GOT3 (cell line): ENCODE data around the gene MX2.
A peak's percentile ranks its signal among the peaks of the same experiment; 100 is the strongest.
"Not testable (repeated sequence)": the region's sequence is repeated elsewhere in the genome, so short reads cannot be mapped to it uniquely, and the experiment has no call there.

ENCODE experiments used
- DNase-seq: peaks from one replicate; lab custom pipeline; 2025; ENCODE audit warnings: mixed read lengths; lab: John Stamatoyannopoulos, UW

Gene MX2

DNA sequence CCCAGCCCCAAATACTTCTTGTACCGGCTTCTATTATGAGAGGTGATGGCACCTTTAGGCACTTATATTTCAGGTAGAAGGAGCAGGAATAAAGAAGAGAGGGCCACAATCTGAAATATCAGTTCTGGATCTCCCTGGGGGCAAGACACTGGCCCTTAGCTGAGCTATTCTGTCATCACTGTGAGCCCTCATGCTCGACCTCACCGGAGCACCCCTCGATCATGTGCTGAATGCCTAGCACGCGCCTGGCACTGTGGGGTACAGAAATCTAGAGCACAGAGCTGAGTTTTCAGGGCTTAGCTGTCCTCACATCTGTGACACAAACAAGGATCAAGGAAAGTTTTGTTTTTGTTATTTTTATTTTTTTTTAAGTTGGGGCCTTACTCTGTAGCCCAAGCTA lies 56.6 kb downstream of the MX2 start:
- no peak for DNase-seq

DNA sequence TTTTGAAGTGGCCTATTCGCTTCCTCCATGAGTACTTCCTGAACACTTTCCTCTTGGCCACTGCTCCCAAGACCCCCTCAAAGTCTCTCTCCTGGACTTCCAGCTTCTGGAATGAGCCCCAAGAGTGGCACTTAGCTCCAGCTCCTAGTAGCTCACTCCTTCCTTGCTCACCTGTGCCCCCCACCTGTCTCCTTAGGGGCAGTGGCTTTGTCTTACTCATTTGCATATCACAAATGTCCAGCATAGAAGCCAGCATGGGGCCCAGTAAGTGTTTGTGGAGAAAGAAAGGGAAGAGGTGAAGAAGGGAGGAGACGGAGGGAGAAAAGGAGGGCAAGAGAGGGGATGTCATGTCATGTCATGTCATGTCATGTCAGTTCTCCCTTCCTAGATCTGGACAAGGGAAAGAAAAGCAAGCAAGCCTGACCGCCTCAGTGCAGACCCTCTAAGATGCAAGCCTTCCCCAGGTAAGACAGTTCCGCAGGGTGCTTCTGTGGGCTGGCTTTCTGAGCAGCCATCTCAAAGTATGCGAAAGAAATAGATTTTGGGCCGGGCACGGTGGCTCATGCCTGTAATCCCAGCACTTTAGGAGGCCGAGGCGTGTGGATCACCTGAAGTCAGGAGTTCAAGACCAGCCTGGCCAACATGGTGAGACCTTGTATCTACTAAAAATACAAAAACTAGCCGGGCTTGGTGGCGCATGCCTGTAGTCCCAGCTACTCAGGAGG lies 57.3 kb downstream of the MX2 start:
- no peak for DNase-seq

DNA sequence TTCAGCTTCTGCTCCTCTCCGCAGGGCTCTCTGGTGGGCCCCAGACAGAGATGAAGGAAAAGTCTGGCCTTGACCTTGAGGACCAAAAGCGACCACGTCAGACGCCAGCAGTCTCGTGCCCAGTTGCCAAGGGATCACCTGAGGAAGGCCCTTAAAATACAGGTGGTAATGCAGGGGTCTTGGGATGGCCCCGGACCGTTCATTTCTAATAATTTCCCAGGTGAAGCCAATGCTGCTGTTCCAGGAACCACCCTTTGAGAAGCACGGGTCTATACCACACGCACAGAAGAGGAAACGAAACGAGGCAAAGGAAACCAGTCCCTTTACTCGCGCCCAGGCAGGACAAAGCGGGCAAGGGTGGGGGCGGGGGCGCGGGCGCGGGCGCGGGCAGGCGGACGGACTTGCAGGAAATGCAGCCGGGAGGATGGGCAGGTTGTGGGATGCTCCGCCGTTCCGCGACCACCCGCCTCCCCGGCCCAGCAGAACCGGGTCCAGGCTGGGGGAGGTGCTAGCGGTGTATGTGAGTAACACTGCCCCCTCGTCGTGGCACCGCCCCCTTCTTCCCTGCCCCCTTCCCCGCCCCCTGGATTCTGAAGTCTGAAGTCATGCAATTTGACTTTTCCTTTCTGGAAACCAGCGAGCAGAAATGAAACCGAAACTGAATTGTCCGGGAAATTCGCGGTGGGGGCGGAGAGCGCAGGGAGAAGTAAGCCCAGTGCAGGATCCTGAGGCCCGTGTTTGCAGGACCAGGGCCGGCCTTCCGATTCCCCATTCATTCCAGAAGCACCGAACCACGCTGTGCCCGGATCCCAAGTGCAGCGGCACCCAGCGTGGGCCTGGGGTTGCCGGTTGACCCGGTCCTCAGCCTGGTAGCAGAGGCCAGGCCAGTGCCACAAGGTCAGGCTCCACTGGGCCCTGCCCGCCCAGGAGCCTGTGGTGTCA lies 58.4 kb downstream of the MX2 start:
- DNase-seq: peak; percentile 43

DNA sequence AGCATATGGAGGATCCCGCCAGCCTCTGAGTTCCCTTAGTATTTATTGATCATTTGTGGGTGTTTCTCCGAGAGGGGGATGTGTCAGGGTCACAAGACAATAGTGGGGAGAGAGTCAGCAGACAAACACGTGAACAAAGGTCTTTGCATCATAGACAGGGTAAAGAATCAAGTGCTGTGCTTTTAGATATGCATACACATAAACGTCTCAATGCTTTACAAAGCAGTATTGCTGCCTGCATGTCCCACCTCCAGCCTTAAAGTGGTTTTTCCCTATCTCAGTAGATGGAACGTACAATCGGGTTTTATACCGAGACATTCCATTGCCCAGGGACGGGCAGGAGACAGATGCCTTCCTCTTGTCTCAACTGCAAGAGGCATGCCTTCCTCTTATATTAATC lies 59.2 kb downstream of the MX2 start:
- not testable (repeated sequence) for DNase-seq

DNA sequence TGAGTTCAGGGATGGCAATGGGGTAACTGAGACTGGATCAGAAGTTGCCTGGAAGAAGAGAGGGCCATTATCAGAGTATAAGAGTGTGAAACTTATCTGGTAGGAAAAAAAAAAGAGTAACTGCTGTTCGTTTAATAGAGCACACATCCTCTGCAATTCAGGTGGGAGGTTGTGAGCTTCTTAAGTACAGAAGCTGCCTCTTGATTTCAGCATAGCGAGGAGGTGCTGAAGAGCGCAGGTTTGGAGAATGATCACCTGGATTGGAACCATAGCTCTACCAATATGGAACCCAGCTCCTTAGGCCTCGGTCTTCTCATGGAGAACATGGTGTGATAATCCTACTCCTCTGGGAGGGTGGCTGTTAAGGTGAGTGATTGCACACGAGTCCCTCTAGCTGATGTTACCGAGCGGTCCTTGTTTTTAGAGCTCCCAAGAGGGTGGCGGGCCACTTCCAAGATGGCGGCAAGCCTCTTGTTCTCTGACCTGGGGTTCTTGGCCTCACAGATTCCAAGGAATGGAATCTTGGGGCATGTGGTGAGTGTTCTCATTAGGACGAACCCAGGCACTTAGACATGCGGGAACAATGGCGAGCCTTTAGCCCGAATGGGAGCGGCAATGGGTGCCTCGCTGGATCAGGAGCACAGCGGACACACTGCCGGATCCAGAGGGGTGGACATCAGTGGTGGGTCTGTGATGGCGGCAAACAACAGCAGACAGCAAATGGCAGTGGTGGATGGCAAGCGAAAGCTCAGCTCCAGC lies 60.9 kb downstream of the MX2 start:
- no peak for DNase-seq

DNA sequence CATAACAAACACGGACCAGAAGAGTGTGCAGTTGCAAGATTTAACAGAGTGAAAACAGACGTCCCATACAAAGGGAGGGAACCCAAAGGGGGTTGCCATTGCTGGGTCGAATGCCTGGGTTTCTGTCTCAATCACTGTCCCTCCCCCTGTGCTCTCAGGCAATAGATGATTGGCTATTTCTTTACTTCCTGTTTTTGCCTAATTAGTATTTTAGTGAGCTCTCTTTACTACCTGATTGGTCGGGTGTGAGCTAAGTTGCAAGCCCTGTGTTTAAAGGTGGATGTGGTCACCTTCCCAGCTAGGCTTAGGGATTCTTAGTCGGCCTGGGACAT lies 61.4 kb downstream of the MX2 start:
- DNase-seq: not testable (repeated sequence)

DNA sequence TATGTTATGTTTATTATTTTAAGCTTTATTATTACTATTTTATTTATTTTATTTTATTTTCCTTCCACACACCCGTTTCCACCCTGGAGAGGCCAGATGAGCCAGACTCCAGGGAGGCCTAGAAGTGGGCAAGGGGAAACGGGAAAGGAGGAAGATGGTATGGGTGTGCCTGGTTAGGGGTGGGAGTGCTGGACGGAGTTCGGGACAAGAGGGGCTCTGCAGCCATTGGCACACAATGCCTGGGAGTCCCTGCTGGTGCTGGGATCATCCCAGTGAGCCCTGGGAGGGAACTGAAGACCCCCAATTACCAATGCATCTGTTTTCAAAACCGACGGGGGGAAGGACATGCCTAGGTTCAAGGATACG lies 63.7 kb downstream of the MX2 start:
- DNase-seq: no peak

DNA sequence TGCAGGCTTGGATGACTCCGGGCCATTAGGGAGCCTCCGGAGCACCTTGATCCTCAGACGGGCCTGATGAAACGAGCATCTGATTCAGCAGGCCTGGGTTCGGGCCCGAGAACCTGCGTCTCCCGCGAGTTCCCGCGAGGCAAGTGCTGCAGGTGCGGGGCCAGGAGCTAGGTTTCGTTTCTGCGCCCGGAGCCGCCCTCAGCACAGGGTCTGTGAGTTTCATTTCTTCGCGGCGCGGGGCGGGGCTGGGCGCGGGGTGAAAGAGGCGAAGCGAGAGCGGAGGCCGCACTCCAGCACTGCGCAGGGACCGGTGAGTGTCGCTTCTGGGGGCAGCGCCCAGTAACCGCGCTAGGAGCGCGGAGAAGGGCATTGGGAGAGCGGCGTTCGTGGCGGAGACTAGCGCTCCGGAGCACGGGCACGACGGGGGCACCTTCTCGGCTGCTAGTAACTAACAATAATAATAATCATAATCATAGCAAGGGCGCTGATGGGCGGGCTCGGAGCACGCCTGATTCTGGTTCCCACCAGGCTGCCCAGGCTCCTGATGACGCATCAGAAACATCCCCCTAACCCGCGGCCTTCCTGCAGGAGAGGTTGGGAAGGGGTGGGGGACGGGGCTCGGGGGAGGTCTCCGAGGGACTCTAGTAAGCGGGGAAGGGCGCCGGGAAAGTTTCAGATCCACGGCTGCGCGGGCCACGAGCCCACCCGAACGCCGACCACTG lies 64.3 kb downstream of the MX2 start, which contains the start of gene MX1:
Gene MX1 (plus strand): TSS at position 286 of the 722 bp plus-strand sequence. CDS start 5,832 bp downstream, outside the sequence.
- DNase-seq: no peak

DNA sequence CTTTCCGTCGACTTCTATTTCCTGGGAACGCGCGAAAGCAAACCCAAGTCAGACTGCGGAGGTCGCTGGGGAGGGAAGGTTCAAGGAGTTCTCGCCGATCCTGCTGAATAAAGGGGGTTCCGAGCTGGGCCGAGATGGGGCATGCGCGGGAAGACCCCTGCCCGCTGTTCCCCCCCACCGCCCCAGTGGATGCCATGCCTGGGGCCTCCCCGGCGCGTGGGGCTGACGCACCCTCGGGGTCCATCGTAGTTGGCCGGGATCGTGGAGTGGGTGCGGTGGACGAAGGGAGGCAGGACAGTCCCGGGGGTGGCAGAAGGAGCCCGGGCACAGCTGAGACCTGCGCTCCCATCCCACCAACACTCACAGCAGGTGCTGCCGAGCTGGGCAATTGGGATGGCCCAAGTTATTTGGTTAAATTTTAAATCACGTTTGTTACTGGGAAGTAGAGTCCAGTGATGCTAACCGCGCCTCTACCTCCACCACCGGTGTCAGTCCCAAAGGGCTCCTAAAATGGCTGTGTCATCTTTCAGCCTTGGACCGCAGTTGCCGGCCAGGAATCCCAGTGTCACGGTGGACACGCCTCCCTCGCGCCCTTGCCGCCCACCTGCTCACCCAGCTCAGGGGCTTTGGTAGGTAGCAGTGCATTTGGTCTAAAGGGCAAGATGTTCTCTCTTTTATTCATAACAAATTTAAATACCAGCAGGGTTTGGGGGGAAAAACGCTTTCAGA lies 65.0 kb downstream of the MX2 start:
- DNase-seq: no peak

DNA sequence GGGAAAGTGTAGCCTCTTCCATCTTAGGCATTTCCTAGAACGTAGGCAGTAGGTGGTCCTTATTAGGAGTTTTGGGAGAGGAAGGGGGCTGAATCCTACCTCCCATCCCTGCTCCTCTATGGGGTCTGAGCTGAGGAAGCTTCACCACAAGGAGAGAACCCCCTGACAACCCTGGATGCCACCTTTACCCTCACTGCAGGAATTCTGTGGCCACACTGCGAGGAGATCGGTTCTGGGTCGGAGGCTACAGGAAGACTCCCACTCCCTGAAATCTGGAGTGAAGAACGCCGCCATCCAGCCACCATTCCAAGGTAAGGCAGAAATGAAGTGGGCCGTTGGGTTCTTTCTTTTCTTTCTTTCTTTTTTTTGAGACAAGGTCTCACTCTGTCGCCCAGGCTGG lies 65.7 kb downstream of the MX2 start:
- no peak for DNase-seq

DNA sequence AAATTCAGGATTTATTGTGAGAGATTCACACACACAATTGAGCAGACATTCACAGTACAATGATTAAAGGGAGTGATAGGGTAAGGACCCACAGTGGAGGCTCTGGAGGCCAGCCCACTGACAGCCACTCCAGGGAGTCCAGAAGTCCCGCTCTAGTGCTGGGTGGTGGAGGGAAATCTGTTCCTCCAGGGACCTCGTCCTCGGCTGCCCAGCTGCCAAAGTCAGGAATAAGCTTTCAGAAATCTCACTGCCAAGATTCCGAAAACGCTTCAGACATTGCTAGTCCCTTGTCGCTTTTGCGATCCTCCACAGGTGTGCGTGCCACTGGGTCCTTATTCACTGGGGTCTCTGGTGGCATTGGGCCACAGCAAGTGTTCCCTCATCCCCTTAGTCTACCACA lies 66.5 kb downstream of the MX2 start:
- no peak for DNase-seq

DNA sequence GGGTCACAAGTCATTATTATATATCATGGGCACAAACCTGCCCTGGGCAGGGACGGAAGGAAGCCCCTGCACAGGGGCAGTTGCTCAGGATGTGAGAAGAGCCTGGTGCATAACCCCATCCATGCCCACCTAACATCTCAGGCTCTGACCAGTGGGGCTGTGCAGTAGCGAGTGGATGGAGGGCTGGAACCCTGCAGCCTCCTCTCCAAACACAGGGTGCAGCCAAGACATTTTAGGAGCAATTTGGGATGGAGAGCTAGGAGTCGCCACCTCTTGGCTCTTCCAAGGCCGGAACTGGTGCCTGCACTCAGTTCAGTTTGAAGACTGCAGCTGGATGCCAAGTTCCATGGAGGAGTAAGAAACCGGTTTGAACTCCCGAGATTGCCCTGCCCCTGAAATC lies 67.0 kb downstream of the MX2 start:
- no peak for DNase-seq

DNA sequence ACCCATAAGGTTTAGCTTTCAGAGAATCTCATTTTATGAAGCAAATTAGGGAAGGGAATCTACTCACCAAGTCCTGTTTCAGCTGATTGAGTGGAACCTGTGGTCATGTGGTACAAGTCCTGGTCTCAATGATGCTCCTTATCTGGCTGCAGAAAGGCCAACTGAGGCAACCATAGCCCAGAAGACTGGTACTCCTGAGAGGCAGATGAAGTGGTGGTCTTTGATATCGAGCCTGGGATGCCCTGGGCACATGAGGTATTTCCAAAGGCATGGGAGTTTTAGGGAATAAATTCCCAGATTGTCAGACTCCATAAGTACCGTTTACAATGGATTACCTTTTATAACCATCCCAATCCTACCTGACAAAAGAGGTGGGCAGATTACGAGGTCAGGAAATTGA lies 67.5 kb downstream of the MX2 start:
- DNase-seq: no peak

DNA sequence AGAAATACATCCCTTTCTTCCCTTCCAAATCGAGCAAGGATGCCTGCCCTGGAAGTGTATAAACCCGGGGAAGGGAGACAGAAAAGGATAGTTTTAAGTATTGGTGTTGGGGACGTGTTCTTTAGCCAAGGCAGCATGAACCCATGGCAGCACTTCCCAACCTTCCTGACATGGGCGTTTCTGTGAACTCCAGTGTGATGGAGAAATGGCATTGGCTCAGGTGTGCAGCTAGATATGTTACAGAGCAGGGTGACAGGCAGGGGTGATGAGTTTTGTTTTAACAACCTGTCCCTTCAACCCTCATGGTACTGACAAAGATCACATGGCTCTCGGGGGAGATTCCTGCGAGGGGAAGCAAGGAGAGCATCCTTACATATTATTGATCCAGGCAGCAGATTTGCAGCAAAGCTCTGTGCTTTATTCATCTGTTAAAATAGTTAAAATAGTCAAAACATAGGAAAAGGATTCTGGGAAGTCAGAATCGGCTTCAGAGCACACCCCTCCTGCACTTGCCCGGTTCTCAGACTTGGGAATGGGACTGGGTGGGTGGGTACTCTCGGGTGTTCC lies 68.2 kb downstream of the MX2 start:
- DNase-seq: no peak

DNA sequence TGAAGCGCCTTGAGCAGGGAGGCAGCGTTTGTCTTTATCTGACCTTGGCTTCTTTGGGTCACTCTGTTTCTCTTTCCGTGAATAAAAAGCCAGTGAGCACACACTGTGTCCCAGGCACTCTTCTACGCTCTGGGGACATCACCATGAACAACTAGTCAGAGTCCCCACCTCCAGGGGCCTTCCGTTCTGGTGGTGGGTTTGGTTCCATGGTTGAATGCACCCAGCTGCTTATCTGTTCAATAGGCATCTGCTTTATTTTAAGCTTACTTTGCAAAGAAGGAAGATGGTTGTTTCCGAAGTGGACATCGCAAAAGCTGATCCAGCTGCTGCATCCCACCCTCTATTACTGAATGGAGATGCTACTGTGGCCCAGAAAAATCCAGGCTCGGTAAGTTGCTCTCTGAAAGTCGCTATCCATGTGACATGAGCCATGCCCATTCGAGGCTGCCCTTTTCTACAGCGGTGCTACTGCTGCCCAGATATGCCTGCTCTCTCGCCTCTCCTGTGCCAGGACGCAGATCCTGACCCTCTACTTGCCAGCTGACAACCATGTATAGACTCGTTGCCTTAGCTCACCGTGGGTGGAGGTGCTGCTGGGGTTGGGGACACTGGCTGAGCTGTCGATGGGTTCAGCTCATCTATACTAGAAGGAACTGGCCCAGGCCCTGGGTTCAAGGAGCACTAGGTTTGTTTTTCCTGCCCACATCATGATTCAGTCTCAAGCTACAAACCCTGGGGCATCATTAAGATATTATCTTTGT lies 70.1 kb downstream of the MX2 start:
- DNase-seq: no peak

DNA sequence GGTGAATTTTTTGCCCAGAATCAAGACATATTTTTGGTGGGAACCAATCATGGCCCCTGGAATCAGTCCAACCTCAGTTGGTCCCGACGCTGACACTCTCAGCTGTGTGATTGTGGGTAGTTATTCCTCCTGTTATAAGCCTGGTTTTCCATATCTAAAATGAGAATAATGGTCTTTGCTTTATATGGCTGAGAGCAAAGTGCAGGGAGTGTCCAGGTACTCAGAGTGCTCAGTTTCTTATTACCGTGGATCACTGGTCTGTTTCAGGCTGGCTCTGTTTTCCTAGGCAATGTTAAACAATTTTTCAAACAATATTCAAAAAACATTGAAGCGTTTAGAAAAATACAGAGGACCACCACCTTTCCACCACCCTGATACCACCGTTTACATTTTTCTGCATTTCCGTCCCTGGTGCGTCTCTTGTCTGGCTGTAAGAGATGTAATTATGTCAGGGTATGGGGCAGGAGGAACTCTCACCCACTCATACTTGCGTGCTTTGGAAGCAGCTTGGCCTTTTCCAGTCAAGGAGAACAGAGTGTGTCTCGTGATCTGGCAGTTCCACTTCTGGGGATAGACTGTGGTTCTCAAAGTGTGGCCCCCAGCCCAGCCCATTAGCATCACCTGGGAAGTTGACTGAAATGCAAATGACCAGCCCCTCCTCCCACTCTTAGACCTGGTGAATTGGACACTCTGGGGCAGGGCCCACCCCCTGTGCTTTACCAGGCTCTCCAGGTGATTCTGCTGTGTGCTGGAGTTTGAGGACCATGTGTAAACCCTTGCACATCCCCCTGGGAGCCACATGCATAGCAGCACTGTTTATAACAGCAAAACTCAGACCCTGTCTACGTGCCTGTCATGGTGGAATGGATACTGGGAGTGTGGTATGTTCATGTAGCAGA lies 71.0 kb downstream of the MX2 start:
- no peak for DNase-seq

DNA sequence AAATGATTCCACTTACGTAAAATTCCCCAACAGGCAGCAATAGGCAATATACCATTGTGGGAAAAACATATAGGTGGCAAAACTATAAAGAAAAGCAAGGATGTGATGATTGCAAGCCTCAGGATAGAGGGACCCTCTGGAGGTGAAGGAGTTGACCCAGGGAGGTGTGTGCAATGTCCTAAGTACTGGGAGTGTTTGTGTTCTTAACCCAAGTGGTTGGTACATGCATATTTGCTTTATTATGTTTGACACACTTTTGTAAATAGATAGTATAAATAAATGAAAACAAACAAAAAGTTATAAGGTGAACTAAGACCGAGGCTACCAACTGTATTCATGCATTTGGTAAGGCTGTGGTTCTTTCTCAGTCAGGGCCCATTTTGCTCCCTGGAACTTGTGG lies 71.7 kb downstream of the MX2 start:
- no peak for DNase-seq

DNA sequence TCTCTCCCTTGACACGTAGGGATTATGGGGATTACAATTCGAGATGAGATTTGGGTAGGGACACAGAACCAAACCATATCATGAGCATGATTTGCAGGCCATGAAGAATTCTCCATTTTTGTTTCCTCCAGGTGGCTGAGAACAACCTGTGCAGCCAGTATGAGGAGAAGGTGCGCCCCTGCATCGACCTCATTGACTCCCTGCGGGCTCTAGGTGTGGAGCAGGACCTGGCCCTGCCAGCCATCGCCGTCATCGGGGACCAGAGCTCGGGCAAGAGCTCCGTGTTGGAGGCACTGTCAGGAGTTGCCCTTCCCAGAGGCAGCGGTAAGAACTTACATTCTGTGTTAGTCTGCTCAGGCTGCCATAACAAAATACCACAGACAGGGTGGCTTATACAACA lies 73.9 kb downstream of the MX2 start:
- DNase-seq: no peak

DNA sequence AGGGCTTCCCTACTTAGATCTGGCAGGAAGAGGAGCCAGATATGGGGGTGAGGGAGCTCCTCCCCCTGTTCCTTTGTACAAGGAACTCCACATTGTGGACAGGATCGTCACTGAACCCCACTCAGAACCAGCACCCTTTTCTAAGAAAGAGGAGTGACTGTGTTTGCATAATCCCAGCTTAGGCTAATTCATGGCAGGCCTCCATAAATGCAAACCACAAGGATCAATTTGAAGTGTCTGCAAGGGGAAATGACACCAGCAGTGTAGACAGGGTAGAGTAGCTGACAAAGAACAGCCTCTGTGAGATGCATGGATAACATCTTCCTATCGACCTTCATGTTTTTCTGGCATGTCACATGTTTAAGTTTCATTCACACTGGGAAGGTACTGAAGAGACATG lies 75.9 kb downstream of the MX2 start:
- no peak for DNase-seq
